Panc1 (cell line): ENCODE data around the gene DPM2.

Experiments
- POLR2AphosphoS5 ChIP-seq: IDR thresholded peaks from 2 replicates; pipeline ENCODE4 v1.6.1; 2012; ENCODE audit warnings: mild to moderate bottlenecking, low read depth, low read length, moderate library complexity
- SIN3A ChIP-seq: IDR thresholded peaks from 2 replicates; pipeline ENCODE4 v1.6.1; 2012; ENCODE audit warnings: low read depth, mild to moderate bottlenecking, low read length, moderate library complexity, borderline replicate concordance; ENCODE audit not compliant: insufficient read depth
- TF ChIP-seq, protein P1 (sequence below): fragments of 450-650 bp; IDR thresholded peaks from 2 replicates; pipeline ENCODE4 v1.5.1; 2017; ENCODE audit warnings: mild to moderate bottlenecking

DNA sequence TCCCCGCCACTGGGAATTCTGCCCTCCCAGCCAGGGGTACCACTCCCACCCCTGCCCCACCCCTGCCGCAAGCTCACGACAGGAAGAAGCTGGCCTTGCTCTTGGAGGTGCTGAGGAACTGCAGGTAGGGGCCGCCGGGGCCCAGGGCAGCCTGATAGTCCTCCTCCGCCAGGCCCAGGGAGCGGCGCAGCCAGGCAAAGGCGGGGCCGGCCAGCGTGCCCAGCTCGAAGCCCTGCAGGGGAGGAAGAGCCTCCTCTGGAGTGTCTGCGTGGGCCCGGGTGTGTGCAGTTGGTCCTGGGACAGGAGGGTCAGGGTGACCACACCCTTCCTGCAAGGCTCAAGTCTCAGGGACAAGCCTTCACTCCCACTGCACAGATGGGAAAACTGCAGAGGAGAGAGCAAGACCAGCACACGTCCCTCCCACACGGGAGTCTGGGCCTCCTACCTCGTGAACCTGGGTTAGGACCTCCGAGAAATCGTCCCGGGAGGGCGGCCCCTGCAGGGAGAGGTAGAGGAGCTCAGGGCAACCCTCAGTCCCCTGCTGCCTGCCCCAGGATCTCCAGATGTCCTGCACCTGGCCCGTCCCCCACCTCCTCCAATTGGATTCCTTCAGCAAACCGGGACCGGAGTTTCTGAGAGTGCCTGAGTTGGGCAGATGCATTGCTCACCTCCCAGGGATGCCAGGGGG lies 9.5 kb downstream of the DPM2 start:
- TF ChIP-seq POLR2AphosphoS5 (no peak), SIN3A (no peak)
- TF ChIP-seq, protein P1, sequence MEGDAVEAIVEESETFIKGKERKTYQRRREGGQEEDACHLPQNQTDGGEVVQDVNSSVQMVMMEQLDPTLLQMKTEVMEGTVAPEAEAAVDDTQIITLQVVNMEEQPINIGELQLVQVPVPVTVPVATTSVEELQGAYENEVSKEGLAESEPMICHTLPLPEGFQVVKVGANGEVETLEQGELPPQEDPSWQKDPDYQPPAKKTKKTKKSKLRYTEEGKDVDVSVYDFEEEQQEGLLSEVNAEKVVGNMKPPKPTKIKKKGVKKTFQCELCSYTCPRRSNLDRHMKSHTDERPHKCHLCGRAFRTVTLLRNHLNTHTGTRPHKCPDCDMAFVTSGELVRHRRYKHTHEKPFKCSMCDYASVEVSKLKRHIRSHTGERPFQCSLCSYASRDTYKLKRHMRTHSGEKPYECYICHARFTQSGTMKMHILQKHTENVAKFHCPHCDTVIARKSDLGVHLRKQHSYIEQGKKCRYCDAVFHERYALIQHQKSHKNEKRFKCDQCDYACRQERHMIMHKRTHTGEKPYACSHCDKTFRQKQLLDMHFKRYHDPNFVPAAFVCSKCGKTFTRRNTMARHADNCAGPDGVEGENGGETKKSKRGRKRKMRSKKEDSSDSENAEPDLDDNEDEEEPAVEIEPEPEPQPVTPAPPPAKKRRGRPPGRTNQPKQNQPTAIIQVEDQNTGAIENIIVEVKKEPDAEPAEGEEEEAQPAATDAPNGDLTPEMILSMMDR: no peak
